Measurements from ENCODE around the gene PLEKHH1.
"Not testable (repeated sequence)": the region's sequence is repeated elsewhere in the genome, so short reads cannot be mapped to it uniquely, and the experiment has no call there.

Gene PLEKHH1

DNA sequence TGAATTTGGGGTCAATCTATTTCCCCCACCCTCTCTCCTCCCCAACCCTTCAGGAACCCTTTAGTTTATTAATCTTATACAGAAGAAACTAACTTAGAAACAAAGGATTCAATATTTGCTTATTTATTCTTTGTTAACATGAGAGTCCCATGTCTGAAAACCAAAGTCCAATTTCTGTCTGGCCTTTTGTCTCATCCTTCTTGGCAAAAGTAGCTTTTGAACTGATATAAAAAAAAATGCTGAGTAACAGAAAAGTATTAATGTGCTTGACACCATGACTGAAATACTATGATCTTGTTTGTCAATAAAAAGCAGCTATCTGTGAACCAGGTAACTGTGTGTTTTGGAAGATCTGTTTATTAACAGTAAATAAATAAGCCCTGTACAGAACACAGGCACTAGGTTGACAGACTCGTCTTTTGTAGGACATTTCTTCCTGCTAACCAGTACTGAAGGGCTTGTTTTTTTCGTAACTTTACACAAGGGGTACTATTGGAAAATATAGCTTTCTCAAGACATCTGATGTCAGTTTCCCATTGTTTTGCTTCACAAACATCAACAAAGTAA is 56.2 kb downstream of the PLEKHH1 start:
- no peak for DNase-seq

DNA sequence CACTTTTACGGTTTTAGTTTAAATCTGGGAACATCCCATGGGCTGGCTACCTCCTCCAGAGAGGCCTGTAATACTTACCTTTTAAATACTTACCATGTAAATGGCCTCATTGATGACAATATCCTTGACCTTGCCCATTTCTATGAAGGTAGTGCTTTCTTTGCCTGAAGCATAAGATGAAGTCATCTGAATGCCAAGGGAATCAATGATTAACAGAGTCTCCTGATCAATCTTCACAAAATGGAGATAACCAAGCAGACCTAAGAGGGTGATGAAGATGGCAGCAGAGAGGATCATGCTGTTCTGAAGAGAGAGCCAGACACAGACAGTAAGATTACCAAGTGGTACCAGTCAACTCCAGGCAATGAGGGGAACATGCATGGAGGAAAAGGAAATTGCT is 60.6 kb downstream of the PLEKHH1 start:
- DNase-seq: not testable (repeated sequence)

DNA sequence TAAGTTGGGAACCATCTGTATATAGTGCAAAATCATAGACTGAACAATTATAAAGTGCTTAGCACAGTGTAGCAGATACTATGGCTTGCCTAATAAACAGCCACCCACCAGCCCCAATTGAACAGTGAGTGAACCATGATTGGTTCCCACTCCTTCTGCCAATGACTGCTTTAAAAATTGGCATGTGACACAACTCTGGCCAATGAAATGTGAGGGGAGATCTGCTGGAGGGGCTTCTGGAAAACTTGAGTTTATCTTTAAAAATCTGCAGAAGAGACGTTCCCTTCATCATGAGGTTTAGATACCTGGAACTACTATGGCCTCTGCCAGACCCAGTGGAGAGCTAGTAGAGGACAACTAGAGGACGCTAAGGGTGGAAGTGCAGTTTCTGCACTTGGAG is 62.3 kb downstream of the PLEKHH1 start:
- no peak for DNase-seq

DNA sequence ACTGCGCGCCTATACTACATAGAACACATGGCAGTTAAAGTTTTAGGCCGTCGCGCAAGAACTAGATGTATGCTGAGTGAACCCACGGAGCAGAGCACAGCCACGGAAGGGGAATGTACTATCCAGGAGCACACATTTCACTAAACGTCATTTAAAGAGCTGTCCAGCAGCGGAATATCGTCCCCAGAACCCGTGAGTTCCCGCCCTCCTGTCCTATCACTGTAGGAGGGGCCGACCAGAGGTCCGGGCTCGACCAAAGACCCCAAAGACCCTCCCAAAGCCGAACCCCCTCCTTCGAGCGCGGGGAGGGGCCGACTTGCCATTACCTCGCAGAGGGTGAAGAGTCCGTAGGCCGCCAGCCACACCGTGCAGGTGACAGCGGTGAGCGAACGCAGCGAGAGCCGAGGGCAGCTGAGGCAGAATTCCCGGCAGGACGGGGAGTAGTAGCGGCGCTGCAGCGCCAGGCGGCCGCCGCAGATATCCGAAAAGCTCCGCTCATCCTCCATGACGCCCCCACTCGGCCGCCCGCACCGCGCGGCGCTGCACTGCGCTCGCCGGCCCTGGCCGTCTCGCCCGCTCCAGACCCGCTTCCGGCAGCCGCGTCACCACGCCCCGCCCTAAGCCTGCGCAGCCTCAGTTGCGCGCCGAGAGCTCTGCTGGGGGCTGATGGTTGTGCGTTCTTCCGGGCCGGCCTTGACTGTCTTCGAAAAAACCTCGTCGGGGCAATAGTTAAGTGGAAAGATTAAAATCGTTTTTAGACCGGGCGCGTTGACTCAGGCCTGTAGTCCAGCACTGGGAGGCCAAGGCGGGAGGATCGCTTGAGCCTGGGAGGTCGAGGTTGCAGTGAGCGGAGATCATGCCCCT is 66.8 kb downstream of the PLEKHH1 start, which contains the start of gene PIGH:
TSS of gene PIGH (minus strand) at position 571 of the 864 bp plus-strand sequence. CDS start at position 506, 65 bp downstream.
- peak; percentile 80 for DNase-seq

DNA sequence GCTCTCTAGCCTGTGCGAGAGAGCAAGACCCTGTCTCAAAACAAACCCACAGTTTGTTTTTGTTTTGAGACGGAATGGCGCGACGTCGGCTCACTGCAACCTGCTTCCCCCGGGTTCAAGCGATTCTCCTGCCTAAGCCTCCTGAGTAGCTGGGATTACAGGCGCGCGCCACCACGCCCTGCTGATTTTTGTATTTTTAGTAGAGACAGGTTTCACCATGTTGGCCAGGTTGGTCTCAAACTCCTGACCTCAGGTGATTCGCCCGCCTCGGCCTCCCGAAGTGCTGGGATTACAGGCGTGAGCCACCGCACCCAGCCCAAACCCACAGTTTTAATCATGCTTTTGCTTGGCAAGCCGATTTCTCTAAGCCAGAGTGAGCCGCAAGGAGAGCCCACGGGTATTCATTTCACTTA is 67.5 kb downstream of the PLEKHH1 start:
- not testable (repeated sequence) for DNase-seq

DNA sequence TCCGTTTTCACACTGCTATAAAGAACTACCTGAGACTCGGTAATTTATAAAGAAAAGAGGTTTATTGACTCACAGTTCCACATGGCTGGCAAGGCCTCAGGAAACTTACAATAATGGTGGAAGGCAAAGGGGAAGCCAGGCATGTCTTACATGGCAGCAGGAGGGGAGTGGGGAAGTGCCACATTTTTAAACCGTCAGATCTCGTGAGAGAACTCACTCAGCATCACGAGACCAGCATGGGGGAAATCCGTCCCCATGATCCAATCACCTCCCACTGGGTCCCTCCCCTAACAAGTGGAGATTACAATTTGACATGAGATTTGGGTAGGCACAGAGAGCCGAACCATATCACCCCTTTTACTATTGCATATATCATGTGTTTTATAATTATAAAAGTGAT is 69.0 kb downstream of the PLEKHH1 start:
- DNase-seq: no peak

DNA sequence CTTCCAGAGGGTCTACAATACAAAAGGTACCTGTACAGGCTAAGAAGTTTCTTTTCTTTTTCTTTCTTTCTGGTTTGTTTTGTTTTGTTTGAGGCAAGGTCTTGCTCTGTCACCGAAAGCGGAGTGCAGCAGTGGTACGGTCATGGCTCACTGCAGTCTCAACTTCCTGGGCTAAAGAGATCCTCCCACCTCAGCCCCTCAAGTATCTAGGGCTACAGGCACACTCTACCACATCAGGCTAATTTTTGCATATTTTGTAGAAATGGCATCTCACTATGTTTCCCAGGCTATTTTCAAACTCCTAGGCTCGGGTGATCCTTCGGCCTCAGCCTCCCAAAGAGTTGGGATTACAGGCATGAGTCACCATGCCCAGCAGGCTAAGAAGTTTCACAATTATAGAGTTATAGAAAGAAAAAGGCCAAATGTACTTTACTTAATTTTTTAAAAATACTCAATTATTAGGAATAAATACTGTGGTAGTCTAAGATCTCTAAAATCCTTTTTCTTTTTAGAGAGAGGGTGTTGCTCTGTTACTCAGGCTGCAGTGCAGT is 70.0 kb downstream of the PLEKHH1 start:
- DNase-seq: no peak

DNA sequence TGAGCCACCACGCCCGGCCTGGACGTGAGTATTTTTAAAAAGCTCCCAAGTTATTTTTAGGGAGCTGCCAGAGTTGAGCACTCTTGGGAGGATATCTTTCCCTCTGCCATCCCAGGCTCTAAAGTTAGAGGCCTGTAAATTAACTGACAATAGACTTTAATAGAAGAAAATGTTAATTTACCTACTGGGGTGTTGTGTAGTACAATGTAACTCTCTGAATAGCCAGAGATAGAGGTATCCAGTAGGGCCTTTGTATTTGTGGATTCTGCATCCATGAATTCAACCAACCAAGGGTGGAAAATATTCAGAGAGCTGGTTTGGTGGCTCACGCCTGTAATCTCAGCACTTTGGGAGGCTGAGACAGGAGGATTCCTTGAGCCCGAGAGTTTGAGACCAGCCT is 74.6 kb downstream of the PLEKHH1 start:
- no peak for DNase-seq

DNA sequence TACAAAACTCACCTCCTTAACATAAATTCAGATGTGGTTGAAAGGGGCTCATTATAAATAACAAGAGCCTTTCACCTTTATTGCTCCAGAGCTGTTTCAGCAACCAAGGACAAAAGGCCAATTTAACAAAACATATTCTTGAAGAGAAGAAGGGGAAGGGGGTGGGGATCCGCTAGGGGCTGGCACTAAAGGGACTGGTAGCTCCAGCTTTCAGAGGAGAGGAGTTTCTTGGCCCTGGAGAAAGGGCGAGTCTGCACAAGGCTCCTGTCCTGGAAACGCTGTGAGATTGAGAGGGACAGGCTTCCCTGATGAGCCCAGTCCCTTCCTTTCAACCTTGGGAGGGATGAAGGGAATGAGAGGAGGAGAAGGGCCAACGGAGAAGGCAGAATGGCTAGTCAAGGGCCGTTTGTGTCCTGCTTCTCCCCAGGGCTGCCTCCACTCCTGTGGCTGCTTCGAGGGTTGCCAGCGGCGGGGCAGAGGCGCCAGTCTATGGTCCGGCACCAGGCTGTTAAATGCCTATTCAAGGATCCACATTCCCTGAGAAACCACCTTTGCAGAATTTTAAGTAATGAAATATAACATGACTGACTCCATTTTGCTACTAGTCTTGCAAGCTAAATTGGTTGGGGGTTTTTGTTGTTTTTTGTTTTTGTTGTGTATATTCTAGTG is 76.7 kb downstream of the PLEKHH1 start:
- DNase-seq: no peak

DNA sequence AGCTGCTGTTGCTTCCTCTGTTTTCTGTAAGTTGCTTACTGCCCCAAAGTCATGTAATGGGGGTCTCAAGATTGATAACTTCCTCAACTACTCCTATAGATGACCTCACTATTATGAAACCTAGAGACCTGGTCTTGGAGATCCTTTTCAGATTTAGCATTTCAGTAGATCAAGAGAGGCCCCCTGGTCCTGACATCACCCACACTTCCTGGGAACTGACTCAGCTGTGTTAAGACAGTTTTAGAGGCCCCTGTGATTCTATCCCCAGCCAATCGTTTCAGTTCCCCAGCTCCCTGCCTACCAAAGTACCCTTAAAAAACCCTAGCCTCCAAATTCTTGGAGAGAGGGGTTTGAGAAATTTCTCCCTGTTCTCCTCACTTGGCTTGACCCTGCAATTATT is 77.4 kb downstream of the PLEKHH1 start:
- no peak for DNase-seq

DNA sequence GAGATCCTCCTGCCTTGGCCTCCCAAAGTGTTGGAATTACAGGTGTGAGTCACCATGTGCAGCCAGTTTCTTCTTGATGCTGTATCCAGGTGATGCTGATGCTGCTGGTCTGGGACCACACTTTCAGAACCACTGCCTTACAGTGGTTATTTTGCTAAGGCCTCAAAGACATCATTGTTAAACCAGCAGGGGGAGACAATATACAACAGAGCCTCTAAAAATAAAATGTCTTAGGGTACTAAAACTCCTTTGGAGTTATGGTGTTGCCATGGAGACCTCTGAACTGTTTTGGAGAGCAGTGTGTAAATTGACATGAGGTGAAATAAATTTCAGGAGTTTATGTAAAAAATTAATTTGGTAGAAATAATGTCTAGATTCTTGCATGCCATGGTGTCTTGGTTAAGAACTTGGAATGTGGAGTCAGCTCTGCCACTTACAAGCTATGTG is 85.5 kb downstream of the PLEKHH1 start:
- DNase-seq: peak; percentile 56

DNA sequence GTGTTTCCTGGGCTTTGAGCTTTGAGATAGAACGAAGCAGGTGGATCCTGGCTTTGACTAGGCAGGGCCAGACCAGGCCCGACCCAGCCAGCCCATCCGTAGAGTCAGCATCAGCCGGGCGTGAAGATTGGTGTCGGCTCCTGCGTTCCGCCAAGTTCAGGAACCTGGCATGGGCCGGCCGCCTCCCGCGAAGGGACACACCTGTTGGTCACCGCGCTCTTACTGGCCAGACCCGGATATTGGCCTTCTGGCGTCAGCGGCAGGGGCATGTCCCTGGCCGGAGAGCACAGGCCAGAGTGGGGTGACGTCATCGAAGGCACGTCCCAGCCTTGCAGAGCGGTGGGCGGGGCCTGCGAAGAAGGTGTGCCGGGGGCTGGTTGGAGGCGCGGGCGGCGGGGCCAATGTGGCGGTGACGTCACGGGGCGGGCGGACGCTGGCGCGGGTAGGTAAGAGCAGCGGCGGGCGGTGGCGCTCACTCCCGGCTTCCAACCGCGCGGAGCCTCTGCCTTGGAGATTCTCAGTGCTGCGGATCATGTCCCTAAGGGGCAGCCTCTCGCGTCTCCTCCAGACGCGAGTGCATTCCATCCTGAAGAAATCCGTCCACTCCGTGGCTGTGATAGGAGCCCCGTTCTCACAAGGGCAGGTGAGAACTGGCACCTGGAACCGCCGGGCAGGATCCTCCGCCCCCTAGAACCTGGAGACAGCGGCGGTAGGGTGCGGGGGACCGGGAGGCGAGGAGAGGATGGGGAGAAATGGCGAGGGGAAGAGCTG is 86.5 kb downstream of the PLEKHH1 start, which contains the start of gene ARG2:
TSS of gene ARG2 (plus strand) at position 475 of the 771 bp plus-strand sequence. CDS start at position 533, 58 bp downstream.
- DNase-seq: peak; percentile 78

DNA sequence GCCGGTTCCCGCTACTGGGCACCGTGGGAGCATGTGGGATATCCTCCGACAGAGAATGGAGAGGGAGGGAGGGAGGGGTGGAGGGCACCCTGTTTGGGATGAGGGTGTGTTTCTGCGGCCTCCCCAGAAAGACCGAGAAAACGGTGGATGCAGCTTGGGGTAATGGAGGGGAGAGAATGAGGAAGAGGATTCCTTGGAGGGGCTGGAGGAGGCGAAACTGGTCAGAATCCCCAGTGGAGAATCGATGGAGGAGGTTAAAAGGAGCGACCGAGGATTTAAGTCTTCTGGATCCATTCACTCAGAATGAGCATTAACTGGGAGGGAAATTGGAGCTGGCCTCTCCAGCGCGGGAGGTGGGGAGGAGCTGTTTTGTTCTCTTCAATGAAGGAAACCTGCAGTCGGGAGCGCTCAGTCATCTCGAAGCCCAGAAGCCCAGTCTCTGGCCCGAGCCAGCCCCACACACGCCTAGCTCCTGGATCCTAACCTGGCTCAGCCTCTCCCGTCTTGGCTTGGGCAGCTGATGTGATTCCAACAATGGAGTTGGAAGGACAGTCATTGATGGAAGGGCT is 87.2 kb downstream of the PLEKHH1 start:
- no peak for DNase-seq

DNA sequence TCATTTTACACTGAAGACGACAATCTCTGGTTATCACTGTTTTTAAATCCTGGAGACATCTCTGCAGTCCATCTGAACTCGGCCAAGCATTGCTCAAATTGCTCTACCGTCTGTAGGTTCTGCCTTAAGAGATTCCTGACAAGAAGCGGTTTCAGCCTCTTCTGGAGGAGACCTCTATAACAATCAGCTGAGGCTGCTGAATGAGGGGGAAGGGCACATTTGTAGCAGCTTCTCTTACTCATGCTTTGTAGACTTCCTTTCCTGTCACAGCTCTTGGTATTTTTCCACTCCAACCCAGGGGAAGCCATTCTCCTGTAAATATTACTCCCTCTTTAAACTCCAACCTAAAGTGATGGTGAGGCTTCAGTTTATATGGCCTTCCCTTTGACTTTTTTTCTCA is 89.6 kb downstream of the PLEKHH1 start:
- DNase-seq: peak; percentile 54

DNA sequence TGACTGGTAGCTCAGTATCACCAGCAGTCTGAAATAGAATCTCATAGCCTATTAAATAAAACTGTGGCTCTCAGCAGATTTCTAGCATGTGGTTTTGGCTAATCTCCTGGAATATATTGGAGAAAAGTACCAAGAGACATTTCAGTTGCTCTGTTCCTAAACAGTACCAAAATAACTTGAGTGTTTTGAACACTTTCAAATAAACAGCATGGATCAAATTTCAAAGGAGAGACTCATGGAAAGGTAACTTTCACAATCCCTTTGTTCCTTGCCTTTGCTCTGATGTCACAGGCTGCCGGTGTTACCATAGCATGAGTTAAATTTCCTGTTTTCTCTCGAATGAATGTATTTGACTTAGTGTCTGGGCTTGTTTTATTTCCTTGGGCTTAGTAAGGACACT is 90.0 kb downstream of the PLEKHH1 start:
- DNase-seq: no peak

DNA sequence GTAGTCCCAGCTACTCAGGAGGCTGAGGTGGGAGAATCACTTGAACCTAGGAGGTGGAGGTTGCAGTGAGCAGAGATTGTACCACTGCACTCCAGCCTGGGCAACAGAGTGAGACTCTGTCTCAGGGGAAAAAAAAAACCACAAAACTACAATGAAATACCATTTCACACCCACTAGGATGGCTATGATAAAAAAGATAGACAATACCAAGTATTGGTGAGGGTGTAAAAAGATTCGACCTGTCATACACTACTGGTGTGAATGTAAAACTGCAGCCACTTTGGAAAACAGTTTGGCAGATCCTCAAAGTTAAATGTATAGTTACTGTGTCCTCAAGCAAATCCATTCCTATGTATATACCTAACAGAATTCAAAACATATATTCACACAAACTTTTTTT is 93.0 kb downstream of the PLEKHH1 start:
- not testable (repeated sequence) for DNase-seq

DNA sequence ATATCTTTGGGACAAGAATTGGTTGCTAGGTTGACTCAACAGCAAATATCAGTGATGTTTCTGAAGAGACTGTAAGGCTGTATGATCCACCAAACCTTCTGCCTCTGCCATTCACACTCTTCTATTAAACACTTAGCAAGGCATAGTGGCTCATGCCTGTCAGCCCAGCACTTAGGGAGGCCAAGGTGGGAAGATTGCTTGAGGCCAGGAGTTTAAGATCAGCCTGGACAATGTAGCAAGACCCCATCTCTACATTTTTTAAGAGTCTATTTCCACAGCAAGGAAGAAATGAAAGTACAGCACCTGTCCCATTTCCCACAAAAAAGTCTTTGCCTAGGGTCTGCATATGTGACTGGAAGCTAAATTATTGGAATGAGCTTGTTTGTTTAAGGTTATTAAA is 94.4 kb downstream of the PLEKHH1 start:
- no peak for DNase-seq

DNA sequence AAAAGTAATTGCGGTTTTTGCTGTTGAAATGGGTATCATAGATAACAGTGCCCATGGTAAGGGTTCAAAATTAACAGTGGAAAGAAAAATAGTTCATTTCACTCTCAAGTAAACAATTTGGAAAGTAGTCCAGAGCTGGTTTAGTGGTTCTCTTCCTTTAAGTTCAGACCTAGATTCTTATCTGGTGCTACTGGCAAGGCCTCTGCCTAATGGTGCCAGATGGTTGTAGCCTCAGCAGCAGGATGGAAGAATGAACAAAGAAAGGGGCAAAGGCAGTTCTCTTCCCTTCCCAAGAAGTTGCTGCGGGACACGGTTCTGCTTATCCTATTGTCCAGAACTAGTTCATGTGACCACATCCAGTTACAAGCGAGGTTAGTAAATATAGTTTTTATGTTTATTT is 97.1 kb downstream of the PLEKHH1 start:
- DNase-seq: no peak

DNA sequence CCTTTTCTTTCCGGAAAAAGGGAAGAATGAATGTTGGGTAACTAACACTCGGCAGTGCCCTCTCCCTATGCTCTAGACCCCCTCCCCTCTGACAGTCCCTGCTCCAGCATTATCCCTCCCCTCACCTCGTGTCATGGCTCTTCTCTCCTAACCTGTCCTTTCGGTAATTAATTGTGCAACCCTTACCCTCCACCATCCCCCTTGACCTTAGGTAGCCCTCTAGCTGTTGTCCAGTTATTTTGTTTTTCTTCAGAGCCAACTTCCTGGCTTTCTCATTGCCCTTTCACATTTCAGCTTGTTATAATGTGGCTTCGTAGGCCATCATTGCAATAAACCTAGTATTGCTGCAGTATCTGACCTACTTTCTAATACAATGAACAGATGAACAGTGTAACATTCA is 97.8 kb downstream of the PLEKHH1 start:
- no peak for DNase-seq

DNA sequence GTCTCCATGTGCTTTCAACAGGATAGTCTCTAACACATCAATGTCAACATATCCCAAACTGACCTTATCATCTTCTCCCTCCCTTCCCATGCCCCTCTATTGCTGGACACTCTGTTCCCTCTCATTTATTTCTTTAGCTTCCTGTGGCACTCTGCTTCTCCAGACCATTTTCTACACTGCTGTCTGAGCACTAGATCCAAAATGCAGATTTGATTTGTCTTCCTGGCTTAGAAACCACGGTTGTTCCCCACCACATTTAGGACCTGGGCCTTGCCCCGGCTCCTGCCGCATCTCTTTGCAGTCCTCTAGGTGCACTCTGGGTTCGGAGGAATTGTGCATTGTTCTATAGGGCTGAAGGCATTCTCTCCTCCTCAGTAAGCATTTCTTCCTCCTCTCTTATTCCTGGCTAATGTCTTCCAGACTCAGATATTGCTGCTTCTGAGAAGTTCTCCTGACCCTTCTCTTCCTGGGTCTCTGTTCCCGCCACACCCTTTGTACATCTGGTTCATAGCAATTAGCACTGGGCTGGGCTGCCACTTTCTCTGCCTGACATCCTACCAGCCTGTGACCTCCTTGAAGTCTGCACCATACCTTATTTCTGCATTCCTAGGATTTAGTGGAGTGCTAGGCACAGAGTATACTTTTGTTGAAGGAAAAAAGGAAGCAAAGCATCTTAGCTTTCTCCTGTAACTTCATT is 100.5 kb downstream of the PLEKHH1 start:
- no peak for DNase-seq

DNA sequence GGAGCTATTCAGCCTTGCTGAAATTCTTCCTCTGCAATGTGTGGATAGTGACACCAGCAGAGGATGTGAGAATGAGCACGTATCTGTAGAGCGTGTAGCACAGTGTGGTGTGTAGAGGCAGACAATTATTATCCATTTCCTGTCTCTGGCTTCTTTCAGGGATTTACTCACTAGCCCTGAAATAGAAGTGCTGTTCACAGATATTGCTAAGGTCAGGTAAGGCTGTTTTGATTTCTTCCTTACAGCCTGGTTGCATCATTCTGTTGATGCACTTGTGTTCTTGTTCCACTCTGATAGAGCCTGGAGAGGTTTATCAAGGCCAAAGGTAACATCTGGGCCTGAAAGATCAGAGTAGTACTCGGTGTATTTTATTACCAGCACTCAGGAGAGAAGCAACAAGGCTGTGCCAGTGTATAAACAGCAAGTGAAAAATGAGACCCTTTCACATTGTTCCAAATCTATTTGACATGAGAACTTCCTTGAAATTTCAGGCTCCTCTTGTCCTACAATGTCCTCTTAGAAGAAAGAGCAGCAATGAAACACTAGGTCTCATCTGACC is 103.3 kb downstream of the PLEKHH1 start:
- DNase-seq: no peak

Data from GDM1 (cell line).